GM12878 (cell line): ENCODE results near the gene CPNE4. TPM values are rescaled to one million over a fixed set of nuclear protein-coding genes. Genes with fewer than 3 reads are reported as not detected.

Source experiments
- ATF7 ChIP-seq: fragments of 450-650 bp; IDR thresholded peaks from 2 replicates; pipeline ENCODE4 v1.6.1; 2016; ENCODE audit warnings: low read depth, mild to moderate bottlenecking
- CBFB ChIP-seq: IDR thresholded peaks from 2 replicates; pipeline ENCODE4 v1.6.1; 2016; ENCODE audit warnings: antibody characterized with exemption, low read depth
- CREB1 ChIP-seq: IDR thresholded peaks from 2 replicates; pipeline ENCODE4 v1.6.1; 2012; ENCODE audit warnings: low read depth, mild to moderate bottlenecking, inconsistent platforms
- CTCF ChIP-seq, 3 experiments: IDR thresholded peaks in 2 of 3; conservative IDR thresholded peaks in 1 of 3; 2 replicates each; pipeline ENCODE4 v1.5.1; 2011; ENCODE audit warnings: low read depth in 3 of 3, low read length in 3 of 3, mild to moderate bottlenecking in 3 of 3, control low read depth in 2 of 3, moderate library complexity in 2 of 3, inconsistent platforms in 1 of 3, mixed read lengths in 1 of 3; ENCODE audit not compliant: control insufficient read depth in 2 of 3, insufficient read depth in 1 of 3; ENCODE audit errors: extremely low read depth in 1 of 3
- EP300 ChIP-seq, 2 experiments: fragments of 150-350 bp in 1 of 2; IDR thresholded peaks; 2 replicates each; pipeline ENCODE4 v1.6.1; 2011 to 2012; ENCODE audit warnings: low read depth in 2 of 2, low read length in 2 of 2, borderline replicate concordance in 1 of 2, improper control_type of control experiment in 1 of 2, inconsistent platforms in 1 of 2; ENCODE audit not compliant: control insufficient read depth in 1 of 2
- HSF1 ChIP-seq: fragments of 150-350 bp; IDR thresholded peaks from 2 replicates; pipeline ENCODE4 v1.6.1; 2014; ENCODE audit warnings: mild to moderate bottlenecking, low read depth, low read length
- IKZF2 ChIP-seq, 2 experiments: fragments of 450-650 bp; IDR thresholded peaks; 2 replicates each; pipeline ENCODE4 v1.6.1; 2017; ENCODE audit warnings: mild to moderate bottlenecking in 2 of 2, moderate library complexity in 2 of 2
- IRF4 ChIP-seq: IDR thresholded peaks from 2 replicates; pipeline ENCODE4 v1.6.1; 2011; ENCODE audit warnings: low read depth, low read length
- MEF2B ChIP-seq: fragments of 450-650 bp; IDR thresholded peaks from 2 replicates; pipeline ENCODE4 v1.6.1; 2018; ENCODE audit warnings: mild to moderate bottlenecking, moderate library complexity; ENCODE audit not compliant: partially characterized antibody, poor library complexity, severe bottlenecking
- NR2C1 ChIP-seq: fragments of 450-650 bp; IDR thresholded peaks from 2 replicates; pipeline ENCODE4 v1.6.1; 2017; ENCODE audit warnings: antibody characterized with exemption, mild to moderate bottlenecking, moderate library complexity
- PAX8 ChIP-seq: fragments of 450-650 bp; IDR thresholded peaks from 2 replicates; pipeline ENCODE4 v1.6.1; 2017; ENCODE audit warnings: mild to moderate bottlenecking, moderate library complexity
- POU2F2 ChIP-seq: IDR thresholded peaks from 3 replicates; pipeline ENCODE4 v1.6.1; 2011; ENCODE audit warnings: low read depth, mild to moderate bottlenecking, low read length, borderline replicate concordance
- SPI1 ChIP-seq: IDR thresholded peaks from 2 replicates; pipeline ENCODE4 v1.6.1; 2011; ENCODE audit warnings: low read depth, mild to moderate bottlenecking, low read length, moderate library complexity, borderline replicate concordance; ENCODE audit not compliant: insufficient read depth
- TARDBP ChIP-seq: IDR thresholded peaks from 2 replicates; pipeline ENCODE4 v1.6.1; 2016; ENCODE audit warnings: borderline replicate concordance
- TCF7 ChIP-seq: IDR thresholded peaks from 2 replicates; pipeline ENCODE4 v1.6.1; 2014; ENCODE audit warnings: antibody characterized with exemption, borderline replicate concordance
- YY1 ChIP-seq: IDR thresholded peaks from 2 replicates; pipeline ENCODE4 v1.6.1; 2011; ENCODE audit warnings: low read depth, mild to moderate bottlenecking, low read length
- polyA plus RNA-seq, 11 experiments: library from polyadenylated mRNA; depleted of rRNA in 4 of 11; unstranded in 6 of 11; stranded (reverse) in 5 of 11; fragments of >200 nt; fragmentation: Nextera tagmentation in 4 of 11; fragmentation: Illumina TruSeq in 1 of 11; extraction: Ambion mirVana in 4 of 11; extraction: Trizol in 1 of 11; gene quantifications; 1 replicate in 1 of 11; 2 replicates in 10 of 11; pipeline versions ENCODE4 v1.2.1 to v1.2.3, GENCODE V29; 2011 to 2016; ENCODE audit warnings: inconsistent platforms in 2 of 11, missing spikeins in 2 of 11, low read depth in 1 of 11
- total RNA-seq, 4 experiments: library from RNA; depleted of rRNA in 3 of 4; stranded (reverse); fragments of >200 nt in 3 of 4; fragmentation: Illumina TruSeq in 1 of 4; extraction: Trizol in 1 of 4; gene quantifications; 2 replicates each; pipeline versions ENCODE4 v1.2.1 to v1.2.3, GENCODE V29; 2013 to 2021
- TF ChIP-seq, protein P1 (sequence below): fragments of 450-650 bp; IDR thresholded peaks from 2 replicates; pipeline ENCODE4 v1.6.1; 2017; ENCODE audit warnings: borderline replicate concordance
- TF ChIP-seq, protein P2 (sequence below): IDR thresholded peaks from 2 replicates; pipeline ENCODE4 v1.6.1; 2012; ENCODE audit warnings: improper control_type of control experiment, low read depth, low read length; ENCODE audit not compliant: insufficient replicate concordance

Gene CPNE4
- total and polyA plus RNA-seq, 10 of the 15 experiments (the other 5 are each of a cell fraction or from before 2014, with no cell fraction given), result 0.17 to 1.9 (median 0.48) TPM; not detected in 1

- no peak for TF ChIP-seq HSF1
- TF ChIP-seq CTCF (IDR thresholded peaks at IDR 0.05 in 2 of 3, conservative IDR thresholded peaks at IDR 0.05 in 1 of 3; ENCODE audit: control insufficient read depth in 2 of 3, extremely low read depth in 1 of 3, insufficient read depth in 1 of 3, low read depth in 3 of 3, low read length in 3 of 3), result no peak
- TF ChIP-seq IRF4, result no peak
- no peak for TF ChIP-seq POU2F2
- TF ChIP-seq, protein P1, sequence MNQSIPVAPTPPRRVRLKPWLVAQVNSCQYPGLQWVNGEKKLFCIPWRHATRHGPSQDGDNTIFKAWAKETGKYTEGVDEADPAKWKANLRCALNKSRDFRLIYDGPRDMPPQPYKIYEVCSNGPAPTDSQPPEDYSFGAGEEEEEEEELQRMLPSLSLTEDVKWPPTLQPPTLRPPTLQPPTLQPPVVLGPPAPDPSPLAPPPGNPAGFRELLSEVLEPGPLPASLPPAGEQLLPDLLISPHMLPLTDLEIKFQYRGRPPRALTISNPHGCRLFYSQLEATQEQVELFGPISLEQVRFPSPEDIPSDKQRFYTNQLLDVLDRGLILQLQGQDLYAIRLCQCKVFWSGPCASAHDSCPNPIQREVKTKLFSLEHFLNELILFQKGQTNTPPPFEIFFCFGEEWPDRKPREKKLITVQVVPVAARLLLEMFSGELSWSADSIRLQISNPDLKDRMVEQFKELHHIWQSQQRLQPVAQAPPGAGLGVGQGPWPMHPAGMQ, result no peak
- no peak for TF ChIP-seq CBFB
- TF ChIP-seq CREB1, result no peak
- no peak for TF ChIP-seq TCF7
- no peak for TF ChIP-seq YY1
- TF ChIP-seq NR2C1, result no peak
- TF ChIP-seq TARDBP, result no peak
- peak; percentile 86 for TF ChIP-seq SPI1
- TF ChIP-seq ATF7, result 0 out of 2 replicates have a peak, but pooled peaks have one; percentile 44
- no peak; a peak in 1 of 4 replicates for TF ChIP-seq EP300 (IDR thresholded peaks at IDR 0.05; ENCODE audit: borderline replicate concordance in 1 of 2, control insufficient read depth in 1 of 2, low read depth in 2 of 2, low read length in 2 of 2)
- TF ChIP-seq PAX8, result no peak
- peak; percentile 32 to 38; a peak in 2 of 4 replicates for TF ChIP-seq IKZF2 (IDR thresholded peaks at IDR 0.05)
- peak; percentile 26 for TF ChIP-seq MEF2B
- TF ChIP-seq, protein P2, sequence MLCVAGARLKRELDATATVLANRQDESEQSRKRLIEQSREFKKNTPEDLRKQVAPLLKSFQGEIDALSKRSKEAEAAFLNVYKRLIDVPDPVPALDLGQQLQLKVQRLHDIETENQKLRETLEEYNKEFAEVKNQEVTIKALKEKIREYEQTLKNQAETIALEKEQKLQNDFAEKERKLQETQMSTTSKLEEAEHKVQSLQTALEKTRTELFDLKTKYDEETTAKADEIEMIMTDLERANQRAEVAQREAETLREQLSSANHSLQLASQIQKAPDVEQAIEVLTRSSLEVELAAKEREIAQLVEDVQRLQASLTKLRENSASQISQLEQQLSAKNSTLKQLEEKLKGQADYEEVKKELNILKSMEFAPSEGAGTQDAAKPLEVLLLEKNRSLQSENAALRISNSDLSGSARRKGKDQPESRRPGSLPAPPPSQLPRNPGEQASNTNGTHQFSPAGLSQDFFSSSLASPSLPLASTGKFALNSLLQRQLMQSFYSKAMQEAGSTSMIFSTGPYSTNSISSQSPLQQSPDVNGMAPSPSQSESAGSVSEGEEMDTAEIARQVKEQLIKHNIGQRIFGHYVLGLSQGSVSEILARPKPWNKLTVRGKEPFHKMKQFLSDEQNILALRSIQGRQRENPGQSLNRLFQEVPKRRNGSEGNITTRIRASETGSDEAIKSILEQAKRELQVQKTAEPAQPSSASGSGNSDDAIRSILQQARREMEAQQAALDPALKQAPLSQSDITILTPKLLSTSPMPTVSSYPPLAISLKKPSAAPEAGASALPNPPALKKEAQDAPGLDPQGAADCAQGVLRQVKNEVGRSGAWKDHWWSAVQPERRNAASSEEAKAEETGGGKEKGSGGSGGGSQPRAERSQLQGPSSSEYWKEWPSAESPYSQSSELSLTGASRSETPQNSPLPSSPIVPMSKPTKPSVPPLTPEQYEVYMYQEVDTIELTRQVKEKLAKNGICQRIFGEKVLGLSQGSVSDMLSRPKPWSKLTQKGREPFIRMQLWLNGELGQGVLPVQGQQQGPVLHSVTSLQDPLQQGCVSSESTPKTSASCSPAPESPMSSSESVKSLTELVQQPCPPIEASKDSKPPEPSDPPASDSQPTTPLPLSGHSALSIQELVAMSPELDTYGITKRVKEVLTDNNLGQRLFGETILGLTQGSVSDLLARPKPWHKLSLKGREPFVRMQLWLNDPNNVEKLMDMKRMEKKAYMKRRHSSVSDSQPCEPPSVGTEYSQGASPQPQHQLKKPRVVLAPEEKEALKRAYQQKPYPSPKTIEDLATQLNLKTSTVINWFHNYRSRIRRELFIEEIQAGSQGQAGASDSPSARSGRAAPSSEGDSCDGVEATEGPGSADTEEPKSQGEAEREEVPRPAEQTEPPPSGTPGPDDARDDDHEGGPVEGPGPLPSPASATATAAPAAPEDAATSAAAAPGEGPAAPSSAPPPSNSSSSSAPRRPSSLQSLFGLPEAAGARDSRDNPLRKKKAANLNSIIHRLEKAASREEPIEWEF, result no peak
These were observed 248.4 kb downstream of the CPNE4 start (continued) for GRCh38 chr3:131786386-131786785.
